C4-2B (cell line): ENCODE results near the gene CALCOCO2.
A peak's percentile ranks its signal among the peaks of the same experiment; 100 is the strongest.
"Not testable (repeated sequence)": the region's sequence is repeated elsewhere in the genome, so short reads cannot be mapped to it uniquely, and the experiment has no call there.

ENCODE experiments used
- H3K27ac ChIP-seq: fragments of 450-650 bp; 2 replicates; pipeline ENCODE4 v1.5.1; 2017
- CTCF ChIP-seq: fragments of 450-650 bp; conservative IDR thresholded peaks from 2 replicates; pipeline ENCODE4 v1.5.1; 2017; ENCODE audit warnings: mild to moderate bottlenecking
- ZFX ChIP-seq: fragments of 450-650 bp; IDR thresholded peaks from 2 replicates; pipeline ENCODE4 v1.6.1; 2017

The CALCOCO2 gene

GRCh38 chr17:48834973-48835372, 4.1 kb downstream of the CALCOCO2 start:
- TF ChIP-seq ZFX (no peak), CTCF (no peak)
- H3K27ac ChIP-seq, result no peak overlapping the region

- TF ChIP-seq ZFX, result no peak
- no peak for TF ChIP-seq CTCF
- H3K27ac ChIP-seq, result peak overlapping the region; percentile 20; the same call in 1 of the 2 replicates
These were observed 5.1 kb downstream of the CALCOCO2 start for GRCh38 chr17:48835971-48836370.

GRCh38 chr17:48837458-48837857, 6.6 kb downstream of the CALCOCO2 start:
- H3K27ac ChIP-seq, result not testable (repeated sequence)

- TF ChIP-seq CTCF, result no peak
- no peak for TF ChIP-seq ZFX
- no peak overlapping the region for H3K27ac ChIP-seq
These were observed 9.6 kb downstream of the CALCOCO2 start for GRCh38 chr17:48840441-48840840.

- TF ChIP-seq CTCF (no peak), ZFX (no peak)
- H3K27ac ChIP-seq, result no peak overlapping the region
These were observed 10.6 kb downstream of the CALCOCO2 start for GRCh38 chr17:48841395-48841831.

- H3K27ac ChIP-seq, result no peak overlapping the region
- TF ChIP-seq CTCF, result no peak
- TF ChIP-seq ZFX, result no peak
These were observed 11.9 kb downstream of the CALCOCO2 start for GRCh38 chr17:48842746-48843145.

GRCh38 chr17:48843187-48843900, 12.5 kb downstream of the CALCOCO2 start:
- no peak overlapping the region for H3K27ac ChIP-seq
- TF ChIP-seq CTCF, result no peak
- no peak for TF ChIP-seq ZFX

- H3K27ac ChIP-seq, result no peak overlapping the region
- TF ChIP-seq CTCF, result no peak
These were observed 20.0 kb downstream of the CALCOCO2 start for GRCh38 chr17:48850792-48851323.
